WERI-Rb-1 (cell line): ENCODE data around the gene GLI2.

Source experiments
- DNase-seq: peaks from one replicate; pipeline ENCODE4 v3.0.0-alpha.2; 2020
- H3K27ac ChIP-seq: fragments of 250-450 bp; sonication (Bioruptor Pico); 2 replicates; pipeline ENCODE4 v1.5.1; 2020; ENCODE audit warnings: mild to moderate bottlenecking, moderate library complexity
- H3K27me3 ChIP-seq: fragments of 250-450 bp; sonication (Bioruptor Pico); 2 replicates; pipeline ENCODE4 v1.5.1; 2021; ENCODE audit warnings: mild to moderate bottlenecking, low read depth, moderate library complexity; ENCODE audit not compliant: insufficient read depth, severe bottlenecking
- H3K36me3 ChIP-seq: fragments of 250-450 bp; sonication (Bioruptor Pico); 2 replicates; pipeline ENCODE4 v1.5.1; 2020; ENCODE audit warnings: mild to moderate bottlenecking, moderate library complexity
- H3K4me3 ChIP-seq: 2 replicates; pipeline ENCODE4 v1.5.1; 2011; ENCODE audit warnings: low read depth, mild to moderate bottlenecking, control low read depth, low read length
- H3K9me3 ChIP-seq: fragments of 250-450 bp; sonication (Bioruptor Pico); 2 replicates; pipeline ENCODE4 v1.5.1; 2021; ENCODE audit warnings: mild to moderate bottlenecking, moderate library complexity; ENCODE audit not compliant: severe bottlenecking
- TF ChIP-seq, protein P1 (sequence below): IDR thresholded peaks from 2 replicates; pipeline ENCODE4 v1.5.1; 2011; ENCODE audit warnings: low read depth, mild to moderate bottlenecking, control low read depth, inconsistent platforms, low read length

The GLI2 gene

GRCh38 chr2:120692691-120693090 lies 43.0 kb upstream of the GLI2 start:
- Histone ChIP-seq H3K27ac (no peak overlapping the region), H3K9me3 (no peaks in the 10 kb centered on the region), H3K27me3 (peaks cover 5% of the 10 kb centered on the region), H3K4me3 (no peak overlapping the region), H3K36me3 (no peaks in the 10 kb centered on the region)
- DNase-seq = no peak
- TF ChIP-seq, protein P1, sequence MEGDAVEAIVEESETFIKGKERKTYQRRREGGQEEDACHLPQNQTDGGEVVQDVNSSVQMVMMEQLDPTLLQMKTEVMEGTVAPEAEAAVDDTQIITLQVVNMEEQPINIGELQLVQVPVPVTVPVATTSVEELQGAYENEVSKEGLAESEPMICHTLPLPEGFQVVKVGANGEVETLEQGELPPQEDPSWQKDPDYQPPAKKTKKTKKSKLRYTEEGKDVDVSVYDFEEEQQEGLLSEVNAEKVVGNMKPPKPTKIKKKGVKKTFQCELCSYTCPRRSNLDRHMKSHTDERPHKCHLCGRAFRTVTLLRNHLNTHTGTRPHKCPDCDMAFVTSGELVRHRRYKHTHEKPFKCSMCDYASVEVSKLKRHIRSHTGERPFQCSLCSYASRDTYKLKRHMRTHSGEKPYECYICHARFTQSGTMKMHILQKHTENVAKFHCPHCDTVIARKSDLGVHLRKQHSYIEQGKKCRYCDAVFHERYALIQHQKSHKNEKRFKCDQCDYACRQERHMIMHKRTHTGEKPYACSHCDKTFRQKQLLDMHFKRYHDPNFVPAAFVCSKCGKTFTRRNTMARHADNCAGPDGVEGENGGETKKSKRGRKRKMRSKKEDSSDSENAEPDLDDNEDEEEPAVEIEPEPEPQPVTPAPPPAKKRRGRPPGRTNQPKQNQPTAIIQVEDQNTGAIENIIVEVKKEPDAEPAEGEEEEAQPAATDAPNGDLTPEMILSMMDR = no peak

GRCh38 chr2:120693121-120693520 lies 42.5 kb upstream of the GLI2 start:
- Histone ChIP-seq H3K4me3 (no peak overlapping the region), H3K27me3 (peaks cover 5% of the 10 kb centered on the region), H3K9me3 (no peaks in the 10 kb centered on the region), H3K27ac (no peak overlapping the region), H3K36me3 (no peaks in the 10 kb centered on the region)
- DNase-seq = no peak
- TF ChIP-seq, protein P1 = no peak

GRCh38 chr2:120694034-120694433 lies 41.6 kb upstream of the GLI2 start:
- Histone ChIP-seq H3K27ac (no peak overlapping the region), H3K27me3 (peaks cover 5% of the 10 kb centered on the region), H3K4me3 (no peak overlapping the region), H3K9me3 (no peaks in the 10 kb centered on the region), H3K36me3 (no peaks in the 10 kb centered on the region)
- TF ChIP-seq, protein P1 = no peak
- no peak for DNase-seq

GRCh38 chr2:120697471-120697870 lies 38.2 kb upstream of the GLI2 start:
- peaks cover 5% of the 10 kb centered on the region for H3K27me3 ChIP-seq
- TF ChIP-seq, protein P1 = no peak

DNA sequence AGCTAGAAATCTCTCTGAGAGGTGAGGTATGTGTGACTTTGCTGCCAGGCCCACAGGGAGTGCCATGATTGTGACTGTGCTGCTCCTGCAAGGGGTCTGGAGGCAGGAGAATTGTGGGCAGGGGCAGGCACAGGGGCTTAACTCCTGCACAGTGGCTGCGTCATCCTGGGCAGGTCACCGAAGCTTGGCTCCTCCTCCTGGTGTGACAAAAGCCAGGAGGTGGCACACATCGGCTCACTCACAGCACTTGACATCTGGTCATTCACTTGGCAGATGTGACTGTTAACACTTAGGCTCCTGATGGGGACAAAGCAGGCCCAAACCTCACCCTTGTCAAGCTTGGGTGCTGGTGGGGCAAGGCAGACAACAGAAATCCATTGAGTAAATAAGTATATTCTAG lies 36.4 kb upstream of the GLI2 start:
- Histone ChIP-seq H3K4me3 (no peak overlapping the region), H3K9me3 (no peaks in the 10 kb centered on the region), H3K27ac (no peak overlapping the region), H3K36me3 (no peaks in the 10 kb centered on the region), H3K27me3 (peaks cover 5% of the 10 kb centered on the region)
- DNase-seq = no peak
- TF ChIP-seq, protein P1 = no peak

More at GRCh38 chr2:120697471-120697870, 38.2 kb upstream of the GLI2 start:
- no peaks in the 10 kb centered on the region for H3K36me3 ChIP-seq
- DNase-seq = no peak
- H3K27ac ChIP-seq = no peak overlapping the region
- H3K4me3 ChIP-seq = no peak overlapping the region
- no peaks in the 10 kb centered on the region for H3K9me3 ChIP-seq

GRCh38 chr2:120700659-120701058 lies 35.0 kb upstream of the GLI2 start:
- Histone ChIP-seq H3K4me3 (no peak overlapping the region), H3K27me3 (peaks cover 5% of the 10 kb centered on the region), H3K36me3 (no peaks in the 10 kb centered on the region), H3K27ac (no peak overlapping the region), H3K9me3 (no peaks in the 10 kb centered on the region)
- TF ChIP-seq, protein P1 = no peak
- DNase-seq = no peak
